Immature natural killer cell (primary cell): Measurements from ENCODE around the gene UST. TPM values are rescaled to one million over a fixed set of nuclear protein-coding genes. Genes with fewer than 3 reads are reported as not detected.

Experiments
- DNase-seq, 3 donors: peaks; one replicate each; pipeline ENCODE4 v3.0.0; 2022; ENCODE audit warnings: mixed read lengths in 1 of 3
- H3K27ac Mint-ChIP-seq, 6 donors: one replicate each; pipeline ENCODE4 v1.8.0; 2020; ENCODE audit warnings: mixed read lengths in 6 of 6, mild to moderate bottlenecking in 5 of 6, inconsistent platforms in 4 of 6, moderate library complexity in 3 of 6
- H3K27me3 Mint-ChIP-seq, 3 donors: one replicate each; pipeline ENCODE4 v1.8.0; 2020 to 2021; ENCODE audit warnings: low read depth in 3 of 3, mild to moderate bottlenecking in 3 of 3, mixed read lengths in 3 of 3, moderate library complexity in 3 of 3, inconsistent platforms in 1 of 3
- H3K36me3 Mint-ChIP-seq, 3 donors: one replicate each; pipeline ENCODE4 v1.8.0; 2020; ENCODE audit warnings: mixed read lengths in 3 of 3, inconsistent platforms in 2 of 3, mild to moderate bottlenecking in 2 of 3
- H3K4me1 Mint-ChIP-seq, 2 donors: one replicate each; pipeline ENCODE4 v1.8.0; 2020; ENCODE audit warnings: inconsistent platforms in 2 of 2, mild to moderate bottlenecking in 2 of 2, mixed read lengths in 2 of 2, moderate library complexity in 1 of 2
- H3K4me3 Mint-ChIP-seq, 5 donors: one replicate each; pipeline ENCODE4 v1.8.0; 2020; ENCODE audit warnings: mild to moderate bottlenecking in 5 of 5, mixed read lengths in 5 of 5, inconsistent platforms in 3 of 5, moderate library complexity in 3 of 5
- H3K9me3 Mint-ChIP-seq, 6 donors: one replicate each; pipeline ENCODE4 v1.8.0; 2020; ENCODE audit warnings: mild to moderate bottlenecking in 6 of 6, mixed read lengths in 6 of 6, inconsistent platforms in 4 of 6, moderate library complexity in 3 of 6
- polyA plus RNA-seq, 3 donors: library from polyadenylated mRNA; unstranded; fragments of 300-500 nt; fragmentation: Illumina TruSeq; gene quantifications; one replicate each; pipeline ENCODE4 v1.2.3, GENCODE V29; 2021

Gene UST
- polyA plus RNA-seq, 3 donors from 2014 or later: 3.7 to 6.9 (median 6.3) TPM

GRCh38 chr6:149065121-149065520, 318.3 kb downstream of the UST start:
- DNase-seq: no peak
- H3K4me3 Mint-ChIP-seq: no peak overlapping the region
- H3K27me3 Mint-ChIP-seq: peaks cover 0 to under 1% (median 0%) of the 10 kb centered on the region in 3 donors
- peaks cover 37 to 48% of the 10 kb centered on the region in 2 donors for H3K4me1 Mint-ChIP-seq
- peak overlapping the region in 2 of 6 donors; percentile 50 to 85 for H3K27ac Mint-ChIP-seq
- H3K36me3 Mint-ChIP-seq: peaks cover 0 to 4% (median 0%) of the 10 kb centered on the region in 3 donors
- no peaks in the 10 kb centered on the region for H3K9me3 Mint-ChIP-seq

DNA sequence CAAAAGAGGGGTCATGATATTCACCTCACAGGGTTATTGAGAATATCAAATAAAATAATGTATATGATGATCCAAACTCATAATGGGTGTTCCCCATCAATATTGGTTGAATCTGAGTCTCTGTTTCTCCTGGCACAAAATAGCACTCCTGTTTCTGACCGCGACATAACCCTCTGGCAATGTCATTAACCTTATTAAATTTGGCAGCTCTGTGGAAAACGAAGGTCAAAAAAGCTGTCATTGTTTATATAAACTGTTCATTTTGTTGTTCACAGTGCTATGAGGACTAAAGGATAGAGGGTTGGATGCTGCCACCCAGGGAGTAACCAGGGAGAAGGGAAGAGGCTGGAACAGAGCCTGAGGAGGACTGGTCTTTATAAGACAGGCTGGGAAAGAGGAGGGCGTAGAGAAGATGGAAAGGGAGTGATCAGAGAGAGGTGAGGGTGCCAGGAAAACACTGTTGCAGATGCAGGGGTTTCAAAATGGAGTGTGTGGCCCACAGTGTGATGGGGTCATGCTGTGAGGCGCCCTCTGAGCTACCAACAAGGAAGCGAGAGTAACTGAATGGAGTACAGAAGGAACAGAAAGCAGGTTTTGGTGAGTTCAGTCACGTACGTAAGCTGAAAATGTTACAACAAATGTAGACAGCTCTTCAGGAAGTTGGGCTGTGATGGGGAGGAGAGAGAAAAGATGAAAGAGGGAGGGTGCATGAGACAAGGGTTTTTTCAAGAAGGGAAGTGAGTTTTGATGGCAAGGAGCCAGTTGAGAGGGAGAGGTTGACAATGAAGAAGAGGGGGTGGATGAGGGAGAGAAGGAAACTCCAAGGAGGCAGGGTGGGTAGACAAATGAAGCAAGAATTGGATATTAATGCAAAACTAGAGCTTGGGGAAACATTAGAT, 319.1 kb downstream of the UST start:
- H3K9me3 Mint-ChIP-seq: no peaks in the 10 kb centered on the region
- peak overlapping the region; percentile 66 to 91 (median 84) for H3K27ac Mint-ChIP-seq
- peaks cover 29 to 40% of the 10 kb centered on the region in 2 donors for H3K4me1 Mint-ChIP-seq
- H3K27me3 Mint-ChIP-seq: no peaks in the 10 kb centered on the region
- H3K36me3 Mint-ChIP-seq: peaks cover 0 to 4% (median 0%) of the 10 kb centered on the region in 3 donors
- peak overlapping the region; percentile 38 to 58 (median 39) for H3K4me3 Mint-ChIP-seq
- peak; percentile 47 to 52 (median 49) for DNase-seq

DNA sequence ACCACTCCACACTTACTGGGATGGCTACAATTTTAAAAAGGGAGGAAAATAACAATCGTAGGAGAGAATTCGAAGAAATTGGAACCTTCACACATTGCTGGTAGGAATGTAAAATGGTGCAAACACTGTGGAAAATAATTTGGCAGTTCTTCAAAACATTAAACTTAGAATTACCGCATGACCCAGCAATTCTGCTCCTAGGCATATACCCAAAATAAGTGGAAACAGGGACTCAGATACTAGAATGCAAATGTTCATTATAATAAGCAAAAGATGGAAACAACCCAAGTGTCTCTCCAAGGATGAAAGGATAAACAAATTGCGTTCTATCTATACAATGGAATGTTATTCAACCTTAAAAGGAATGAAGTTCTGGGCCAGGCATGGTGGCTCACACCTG, 325.2 kb downstream of the UST start:
- no peaks in the 10 kb centered on the region for H3K9me3 Mint-ChIP-seq
- no peaks in the 10 kb centered on the region for H3K27me3 Mint-ChIP-seq
- peaks cover 4 to 7% of the 10 kb centered on the region in 2 donors for H3K4me1 Mint-ChIP-seq
- H3K36me3 Mint-ChIP-seq: peaks cover 0 to 15% (median 7%) of the 10 kb centered on the region in 3 donors
- no peak overlapping the region for H3K4me3 Mint-ChIP-seq
- H3K27ac Mint-ChIP-seq: no peak overlapping the region
- DNase-seq: no peak

DNA sequence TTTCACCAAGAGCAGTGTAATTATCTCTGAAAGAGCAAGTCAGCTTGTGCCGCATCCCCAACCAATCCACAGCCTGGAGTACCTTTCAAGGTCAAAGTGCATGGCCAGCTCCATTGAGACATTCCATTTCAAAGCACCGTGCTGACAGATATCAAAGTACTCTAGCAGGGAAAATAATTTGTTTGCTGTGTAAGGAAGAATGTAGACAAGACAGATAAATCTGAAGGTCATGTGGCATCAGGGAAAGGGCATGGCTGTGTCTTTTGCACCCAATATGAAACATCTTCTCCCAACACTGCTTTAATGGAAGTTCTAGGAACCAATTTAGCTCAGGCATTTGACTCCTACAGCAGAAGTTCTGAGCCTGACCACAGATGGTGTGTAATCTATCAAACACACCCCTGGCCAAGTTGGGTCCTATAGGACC, 328.0 kb downstream of the UST start:
- Mint-ChIP-seq H3K4me3 (no peak overlapping the region), H3K27me3 (no peaks in the 10 kb centered on the region), H3K36me3 (peaks cover 0 to 12% (median 11%) of the 10 kb centered on the region in 3 donors), H3K27ac (no peak overlapping the region), H3K9me3 (no peaks in the 10 kb centered on the region), H3K4me1 (peaks cover 0 to 5% of the 10 kb centered on the region in 2 donors)
- DNase-seq: no peak

- no peak for DNase-seq
- Mint-ChIP-seq H3K27ac (peak overlapping the region in 3 of 6 donors; percentile 0 to 66 (median 2)), H3K27me3 (no peaks in the 10 kb centered on the region), H3K4me3 (no peak overlapping the region), H3K9me3 (no peaks in the 10 kb centered on the region), H3K4me1 (peaks cover 0 to 5% of the 10 kb centered on the region in 2 donors), H3K36me3 (peaks cover 0 to 12% (median 11%) of the 10 kb centered on the region in 3 donors)
Observed at GRCh38 chr6:149075616-149076354, 329.0 kb downstream of the UST start.

DNA sequence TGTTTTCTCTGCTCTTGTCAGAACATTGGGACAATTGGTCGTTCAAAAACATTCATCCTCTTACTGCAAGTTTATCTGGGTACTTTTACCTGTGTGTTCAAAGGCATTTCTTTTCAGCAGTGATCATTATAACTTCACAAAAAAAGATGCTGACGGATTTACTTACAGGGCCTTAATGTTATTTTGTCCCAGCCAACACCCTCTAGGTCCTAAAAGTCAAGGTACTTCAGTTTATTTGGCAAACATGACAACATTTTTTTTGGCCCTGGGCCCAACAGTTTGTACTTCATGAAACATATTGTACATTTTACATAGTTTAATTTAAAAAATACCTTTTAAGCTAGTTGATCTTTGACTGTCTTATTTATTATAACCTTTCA, 329.5 kb downstream of the UST start:
- DNase-seq: no peak
- Mint-ChIP-seq H3K9me3 (no peaks in the 10 kb centered on the region), H3K27ac (no peak overlapping the region), H3K4me3 (no peak overlapping the region), H3K27me3 (no peaks in the 10 kb centered on the region), H3K36me3 (peaks cover 0 to 11% (median 11%) of the 10 kb centered on the region in 3 donors), H3K4me1 (peaks cover 0 to 5% of the 10 kb centered on the region in 2 donors)

DNA sequence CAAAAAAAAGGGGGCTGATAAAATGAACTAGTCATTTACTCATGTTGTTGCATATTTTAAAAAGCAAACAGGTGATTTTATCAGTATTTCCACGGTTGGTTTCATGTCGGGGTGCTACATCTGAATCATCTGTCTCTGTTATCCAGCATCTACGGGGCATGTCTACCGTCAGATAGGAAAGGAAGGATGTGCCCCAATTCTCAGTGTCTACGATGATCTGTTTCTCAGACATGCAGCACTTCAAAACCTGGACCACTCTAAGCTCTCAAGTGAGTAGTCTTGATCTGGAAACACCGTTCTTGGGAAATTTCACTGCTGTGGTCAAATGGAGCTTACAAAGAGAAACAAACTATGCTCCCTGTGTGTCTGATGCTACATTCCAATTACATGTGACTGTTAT, 330.4 kb downstream of the UST start:
- no peak for DNase-seq

GRCh38 chr6:149078211-149078782, 331.5 kb downstream of the UST start:
- no peaks in the 10 kb centered on the region for H3K27me3 Mint-ChIP-seq
- H3K4me1 Mint-ChIP-seq: peaks cover 0 to 5% of the 10 kb centered on the region in 2 donors
- H3K27ac Mint-ChIP-seq: no peak overlapping the region

More for the DNA sequence above, 330.4 kb downstream of the UST start:
- H3K27me3 Mint-ChIP-seq: no peaks in the 10 kb centered on the region
- H3K4me1 Mint-ChIP-seq: peaks cover 0 to 5% of the 10 kb centered on the region in 2 donors
- H3K36me3 Mint-ChIP-seq: peaks cover 0 to 7% (median 5%) of the 10 kb centered on the region in 3 donors
- H3K27ac Mint-ChIP-seq: no peak overlapping the region
- no peak overlapping the region for H3K4me3 Mint-ChIP-seq
- H3K9me3 Mint-ChIP-seq: no peaks in the 10 kb centered on the region

DNA sequence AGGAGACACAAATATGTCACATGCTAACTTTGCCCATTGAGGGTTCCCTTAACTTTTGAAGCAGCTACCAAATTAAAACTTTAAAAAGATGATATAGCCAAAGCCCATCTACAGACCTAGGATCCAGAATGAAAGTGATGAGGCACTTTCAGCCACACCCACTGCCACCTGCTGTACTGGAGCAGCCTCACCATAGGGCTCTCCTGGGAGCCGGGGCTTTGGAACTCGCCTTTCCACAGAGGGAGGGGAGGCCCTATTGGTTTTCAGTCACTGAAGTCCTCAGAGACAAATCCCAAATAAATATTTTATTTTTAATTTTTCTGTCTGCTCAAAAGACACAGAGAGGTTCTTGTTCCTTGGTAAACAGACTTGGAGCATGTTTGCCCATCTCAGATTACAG, 332.6 kb downstream of the UST start:
- DNase-seq: no peak
- Mint-ChIP-seq H3K36me3 (peaks cover 0 to 5% (median 4%) of the 10 kb centered on the region in 3 donors), H3K9me3 (no peaks in the 10 kb centered on the region), H3K4me1 (peaks cover 0 to 5% of the 10 kb centered on the region in 2 donors), H3K27ac (no peak overlapping the region), H3K4me3 (no peak overlapping the region), H3K27me3 (no peaks in the 10 kb centered on the region)

More at GRCh38 chr6:149078211-149078782, 331.5 kb downstream of the UST start:
- H3K36me3 Mint-ChIP-seq: peaks cover 0 to 7% (median 5%) of the 10 kb centered on the region in 3 donors
- no peaks in the 10 kb centered on the region for H3K9me3 Mint-ChIP-seq
- H3K4me3 Mint-ChIP-seq: no peak overlapping the region
- DNase-seq: no peak

DNA sequence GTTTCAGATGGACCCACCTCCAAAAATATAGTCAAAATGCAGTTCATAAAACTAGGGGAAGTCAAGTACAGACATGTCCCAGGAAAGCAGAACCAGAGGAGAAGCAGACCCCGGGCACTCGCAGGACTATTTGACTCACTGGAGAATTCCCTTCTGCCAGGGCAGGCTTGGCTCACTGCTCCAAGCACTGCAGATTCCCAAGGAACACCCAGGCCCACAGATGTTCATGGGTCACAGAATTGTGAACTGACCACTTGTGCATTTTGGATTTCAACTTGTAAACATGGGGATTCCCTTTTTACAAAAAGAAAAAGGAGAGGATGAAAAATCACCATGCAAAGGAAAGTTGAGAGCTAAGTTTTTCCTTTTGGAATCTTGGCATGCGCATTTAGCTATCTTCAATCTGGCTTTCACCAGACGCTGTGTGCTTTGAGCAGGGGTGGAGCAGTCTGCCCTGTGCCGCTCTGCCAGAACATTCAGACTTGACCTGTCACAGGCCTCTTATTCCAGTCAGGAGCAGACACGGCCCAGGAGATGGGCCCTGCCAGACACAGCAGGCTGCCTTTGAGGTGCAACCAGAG, 333.2 kb downstream of the UST start:
- Mint-ChIP-seq H3K9me3 (no peaks in the 10 kb centered on the region), H3K27ac (no peak overlapping the region), H3K4me1 (peaks cover 0 to 5% of the 10 kb centered on the region in 2 donors), H3K27me3 (no peaks in the 10 kb centered on the region), H3K4me3 (no peak overlapping the region), H3K36me3 (peaks cover 0 to 5% (median 4%) of the 10 kb centered on the region in 3 donors)
- DNase-seq: no peak

DNA sequence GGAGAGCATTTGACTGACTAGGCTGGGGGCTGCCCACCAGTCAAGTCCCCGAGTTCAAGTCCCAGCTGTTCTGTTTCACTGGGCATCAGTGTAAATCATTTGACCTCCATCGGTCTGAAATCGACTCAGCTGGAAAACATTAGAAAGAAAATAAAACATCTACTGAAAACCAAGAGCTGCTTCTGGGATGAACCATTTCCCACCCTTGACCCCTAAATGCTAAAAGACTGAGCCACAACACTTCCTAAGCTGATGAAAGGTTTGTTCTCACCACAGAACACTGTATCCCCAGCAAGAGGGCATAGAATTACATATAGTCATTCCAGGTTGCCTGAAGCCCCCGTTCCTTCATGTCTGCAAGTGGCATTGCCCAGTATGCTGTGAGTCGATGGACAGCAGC, 333.7 kb downstream of the UST start:
- Mint-ChIP-seq H3K27me3 (no peaks in the 10 kb centered on the region), H3K9me3 (no peaks in the 10 kb centered on the region), H3K4me3 (no peak overlapping the region), H3K36me3 (peaks cover 0 to 4% (median under 1%) of the 10 kb centered on the region in 3 donors), H3K4me1 (peaks cover 0 to 2% of the 10 kb centered on the region in 2 donors), H3K27ac (no peak overlapping the region)
- DNase-seq: no peak

DNA sequence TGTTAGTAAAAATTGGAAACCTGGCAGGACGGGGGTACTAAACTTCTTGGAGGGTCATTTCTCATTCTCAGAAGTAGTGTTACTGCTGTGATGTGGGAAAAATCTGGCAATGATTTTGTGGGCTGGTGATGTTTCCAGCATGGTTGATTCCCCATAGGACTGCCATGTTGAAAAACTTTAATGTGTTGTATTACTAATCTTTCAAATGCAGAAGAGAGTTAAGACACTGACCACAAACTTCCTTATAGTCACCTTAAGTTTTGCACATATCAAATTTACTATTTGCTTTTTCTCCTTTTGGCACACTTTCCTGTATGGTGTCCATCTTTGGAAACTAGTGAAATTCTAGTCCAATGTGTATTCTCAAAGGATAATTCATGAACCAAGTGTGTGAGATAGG, 334.5 kb downstream of the UST start:
- Mint-ChIP-seq H3K27ac (no peak overlapping the region), H3K4me1 (no peaks in the 10 kb centered on the region)

DNA sequence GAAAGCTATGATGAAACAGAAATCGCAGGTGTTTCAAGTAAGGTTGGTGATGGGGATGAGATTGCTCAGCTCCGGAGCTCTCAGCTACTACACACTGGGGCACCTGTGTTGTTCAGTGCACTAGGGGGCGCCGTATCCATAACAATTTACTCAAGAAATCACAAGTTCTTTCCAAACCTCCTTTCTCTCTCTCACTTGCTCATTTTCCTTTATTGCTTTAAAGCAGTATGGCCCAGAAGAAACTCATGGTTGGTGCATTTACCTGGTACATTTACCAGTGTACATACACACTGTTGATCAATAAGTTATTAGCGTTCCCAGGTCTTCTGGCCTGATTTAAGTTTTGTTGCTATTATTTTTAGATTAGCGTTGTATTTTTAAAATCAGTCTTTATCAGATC, 335.5 kb downstream of the UST start:
- no peaks in the 10 kb centered on the region for H3K4me1 Mint-ChIP-seq
- no peak overlapping the region for H3K27ac Mint-ChIP-seq
- H3K27me3 Mint-ChIP-seq: no peaks in the 10 kb centered on the region
- no peaks in the 10 kb centered on the region for H3K9me3 Mint-ChIP-seq
- no peak overlapping the region for H3K4me3 Mint-ChIP-seq
- H3K36me3 Mint-ChIP-seq: peaks cover 0 to 4% (median 0%) of the 10 kb centered on the region in 3 donors
- peak; percentile 44 to 60 (median 53) for DNase-seq

More for the DNA sequence above, 334.5 kb downstream of the UST start:
- no peaks in the 10 kb centered on the region for H3K9me3 Mint-ChIP-seq
- DNase-seq: no peak
- H3K36me3 Mint-ChIP-seq: peaks cover 0 to 4% (median 0%) of the 10 kb centered on the region in 3 donors
- H3K4me3 Mint-ChIP-seq: no peak overlapping the region
- no peaks in the 10 kb centered on the region for H3K27me3 Mint-ChIP-seq
